Stomach (tissue), 9 donors: ENCODE results near the gene SLC22A15. TPM values are rescaled to one million over a fixed set of nuclear protein-coding genes. Genes with fewer than 3 reads are reported as not detected.

Experiments used
- DNase-seq, 2 donors: peaks; one replicate each; pipeline versions ENCODE4 v3.0.0 to v3.0.0-alpha.2; 2013 to 2019
- H3K27ac ChIP-seq, 5 donors: fragments of 200-600 bp in 4 of 5; sonication (generic) in 4 of 5; one replicate each; pipeline ENCODE4 v1.5.1; 2013 to 2019; ENCODE audit warnings: mild to moderate bottlenecking in 1 of 5, moderate library complexity in 1 of 5
- H3K27me3 ChIP-seq, 3 donors: fragments of 200-600 bp; sonication (generic); one replicate each; pipeline ENCODE4 v1.5.1; 2017 to 2019; ENCODE audit warnings: mixed run types in 1 of 3
- H3K36me3 ChIP-seq, 4 donors: fragments of 200-600 bp; sonication (generic); 1 replicate in 3 of 4; 2 replicates in 1 of 4; pipeline ENCODE4 v1.5.1; 2016 to 2019
- H3K4me1 ChIP-seq, 4 donors: fragments of 200-600 bp; sonication (generic); one replicate each; pipeline ENCODE4 v1.5.1; 2016 to 2019
- H3K4me3 ChIP-seq, 4 donors: fragments of 200-600 bp; sonication (generic) in 3 of 4; one replicate each; pipeline ENCODE4 v1.5.1; 2016 to 2019; ENCODE audit warnings: mild to moderate bottlenecking in 1 of 4
- H3K9me3 ChIP-seq, 4 donors: fragments of 200-600 bp; sonication (generic); one replicate each; pipeline ENCODE4 v1.5.1; 2016 to 2019
- EP300 ChIP-seq: sonication (generic); formaldehyde crosslinking; IDR thresholded peaks from one replicate; pipeline ENCODE4 v1.6.1; 2017; ENCODE audit warnings: antibody characterized with exemption
- POLR2A ChIP-seq, 4 donors: fragments of 450-650 bp; IDR thresholded peaks; one replicate each; pipeline ENCODE4 v1.6.1; 2016; ENCODE audit warnings: antibody characterized with exemption in 4 of 4, control low read depth in 2 of 4, mild to moderate bottlenecking in 1 of 4, moderate library complexity in 1 of 4
- POLR2AphosphoS5 ChIP-seq, 3 donors: sonication (generic); formaldehyde crosslinking; IDR thresholded peaks; one replicate each; pipeline ENCODE4 v1.6.1; 2016; ENCODE audit warnings: antibody characterized with exemption in 3 of 3
- WGBS, 5 donors: extraction: QIAGEN DNeasy Blood & Tissue Kit in 3 of 5; methylation state at CpG; one replicate each; pipeline versions ENCODE4 v1.1.5 to v1.1.7; 2013 to 2018; 5-methylcytosine and 5-hydroxymethylcytosine counted together
- intact Hi-C: fragments of 100-400 bp; cut with DNase I; formaldehyde crosslinking; loops from one replicate; pipeline ENCODE4 v1.15.1; 2023; ENCODE audit warnings: low total_unique reads
- polyA plus RNA-seq, 3 donors: library from polyadenylated mRNA; stranded (reverse); fragments of 200-250 nt; gene quantifications; one replicate each; pipeline ENCODE4 v1.2.3, GENCODE V29; 2013
- total RNA-seq, 5 donors: library from RNA; depleted of rRNA; stranded (reverse); fragments of >200 nt; gene quantifications; one replicate each; pipeline versions ENCODE4 v1.1.0 to v1.2.3, GENCODE V29; 2014 to 2016
- TF ChIP-seq, protein P1 (sequence below), 7 experiments: fragments of 450-650 bp in 4 of 7; fragments of 200-600 bp in 3 of 7; sonication (generic) in 3 of 7; IDR thresholded peaks; one replicate each; pipeline ENCODE4 v1.5.1; 2016 to 2019; ENCODE audit warnings: antibody characterized with exemption in 7 of 7, control low read depth in 2 of 7, mild to moderate bottlenecking in 1 of 7
- donor health status: healthy with polysubstance abuse.
- donor health status: Bipolar disorder and iron deficiency.
- donor health status: healthy.

SLC22A15 gene
- total and polyA plus RNA-seq, 8 donors, result 0.29 to 9.8 (median 3.3) TPM

DNA sequence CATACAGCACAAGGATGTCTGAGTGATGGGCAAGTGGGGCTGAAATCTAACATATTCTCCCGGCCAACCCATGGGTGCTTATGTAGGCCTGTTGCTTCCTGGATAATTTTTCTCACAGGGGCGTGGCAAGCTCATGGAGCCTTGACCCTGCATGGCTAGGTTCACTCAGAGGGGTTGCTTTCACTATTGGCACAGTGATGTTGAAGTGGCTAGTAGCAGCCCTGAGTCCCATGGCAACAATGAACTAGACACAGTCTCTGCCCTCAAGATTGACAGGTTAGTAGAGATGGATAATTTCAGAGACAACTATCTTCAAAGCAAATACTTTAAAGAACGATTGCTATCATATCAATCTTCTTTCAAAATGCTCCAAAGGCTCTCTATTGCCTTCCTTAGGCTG lies 128.4 kb downstream of the SLC22A15 start:
- Histone ChIP-seq H3K4me3 (no peak overlapping the region), H3K9me3 (no peaks in the 10 kb centered on the region), H3K27ac (no peak overlapping the region), H3K4me1 (no peaks in the 10 kb centered on the region), H3K27me3 (no peaks in the 10 kb centered on the region), H3K36me3 (no peaks in the 10 kb centered on the region)
- DNase-seq, result no peak
- TF ChIP-seq, protein P1, sequence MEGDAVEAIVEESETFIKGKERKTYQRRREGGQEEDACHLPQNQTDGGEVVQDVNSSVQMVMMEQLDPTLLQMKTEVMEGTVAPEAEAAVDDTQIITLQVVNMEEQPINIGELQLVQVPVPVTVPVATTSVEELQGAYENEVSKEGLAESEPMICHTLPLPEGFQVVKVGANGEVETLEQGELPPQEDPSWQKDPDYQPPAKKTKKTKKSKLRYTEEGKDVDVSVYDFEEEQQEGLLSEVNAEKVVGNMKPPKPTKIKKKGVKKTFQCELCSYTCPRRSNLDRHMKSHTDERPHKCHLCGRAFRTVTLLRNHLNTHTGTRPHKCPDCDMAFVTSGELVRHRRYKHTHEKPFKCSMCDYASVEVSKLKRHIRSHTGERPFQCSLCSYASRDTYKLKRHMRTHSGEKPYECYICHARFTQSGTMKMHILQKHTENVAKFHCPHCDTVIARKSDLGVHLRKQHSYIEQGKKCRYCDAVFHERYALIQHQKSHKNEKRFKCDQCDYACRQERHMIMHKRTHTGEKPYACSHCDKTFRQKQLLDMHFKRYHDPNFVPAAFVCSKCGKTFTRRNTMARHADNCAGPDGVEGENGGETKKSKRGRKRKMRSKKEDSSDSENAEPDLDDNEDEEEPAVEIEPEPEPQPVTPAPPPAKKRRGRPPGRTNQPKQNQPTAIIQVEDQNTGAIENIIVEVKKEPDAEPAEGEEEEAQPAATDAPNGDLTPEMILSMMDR (IDR thresholded peaks at IDR 0.05), result no peak
- intact Hi-C loops, result no loop called here
- WGBS, 5 donors, result 70 to 84% (median 74%) methylated on average over 3 of the region's 3 CpGs

DNA sequence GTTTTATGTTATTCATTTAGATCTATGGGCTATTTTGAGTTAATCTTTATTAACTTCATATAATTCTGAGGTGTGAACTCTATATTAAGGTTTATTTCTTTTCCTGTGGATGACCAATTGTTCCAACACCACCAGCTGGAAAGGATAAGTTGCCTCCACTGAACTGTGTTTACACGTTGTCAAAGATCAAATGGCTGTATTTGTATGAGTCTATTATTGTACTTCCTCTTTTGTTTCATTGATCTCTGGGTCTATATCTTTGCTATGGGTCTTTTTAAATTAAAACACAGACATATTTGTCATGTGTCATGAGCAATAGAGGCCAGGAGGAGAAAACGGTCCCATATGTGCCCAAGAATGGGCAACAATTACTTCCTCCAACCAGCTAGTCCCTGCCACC lies 129.7 kb downstream of the SLC22A15 start:
- WGBS, 5 donors, result 10 to 24% (median 14%) methylated on average over 2 of the region's 2 CpGs
- Histone ChIP-seq H3K4me3 (no peak overlapping the region), H3K9me3 (no peaks in the 10 kb centered on the region), H3K4me1 (peaks cover 0 to 8% (median 3%) of the 10 kb centered on the region in 4 donors), H3K27ac (no peak overlapping the region), H3K36me3 (no peaks in the 10 kb centered on the region), H3K27me3 (no peaks in the 10 kb centered on the region)
- intact Hi-C loops, result no loop called here
- no peak for DNase-seq
- no peak for TF ChIP-seq EP300
- no peak for TF ChIP-seq POLR2A (IDR thresholded peaks at IDR 0.05)
- no peak for TF ChIP-seq POLR2AphosphoS5 (IDR thresholded peaks at IDR 0.05)
- TF ChIP-seq, protein P1 (IDR thresholded peaks at IDR 0.05), result no peak

DNA sequence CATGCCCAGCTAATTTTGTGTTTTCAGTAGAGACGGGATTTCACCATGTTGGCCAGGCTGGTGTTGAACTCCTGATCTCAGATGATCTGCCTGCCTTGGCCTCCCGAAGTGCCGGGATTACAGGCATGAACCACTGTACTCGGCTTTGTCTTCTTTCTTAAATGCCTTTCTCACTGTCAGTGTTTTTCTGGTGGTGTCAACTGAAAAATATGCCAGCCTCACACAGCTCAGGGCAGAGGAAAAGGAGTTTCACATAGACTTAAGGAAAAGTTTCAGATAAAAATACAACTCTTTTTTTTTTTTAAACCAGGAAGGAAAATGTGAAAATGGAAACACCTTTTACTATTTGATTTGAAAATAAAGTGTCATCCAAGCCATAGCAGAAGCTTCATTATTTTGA lies 130.3 kb downstream of the SLC22A15 start:
- DNase-seq, result no peak
- TF ChIP-seq, protein P1 (IDR thresholded peaks at IDR 0.05), result no peak
- TF ChIP-seq EP300, result no peak
- no peak for TF ChIP-seq POLR2A (IDR thresholded peaks at IDR 0.05)
- TF ChIP-seq POLR2AphosphoS5 (IDR thresholded peaks at IDR 0.05), result no peak
- intact Hi-C loops, result no loop called here

DNA sequence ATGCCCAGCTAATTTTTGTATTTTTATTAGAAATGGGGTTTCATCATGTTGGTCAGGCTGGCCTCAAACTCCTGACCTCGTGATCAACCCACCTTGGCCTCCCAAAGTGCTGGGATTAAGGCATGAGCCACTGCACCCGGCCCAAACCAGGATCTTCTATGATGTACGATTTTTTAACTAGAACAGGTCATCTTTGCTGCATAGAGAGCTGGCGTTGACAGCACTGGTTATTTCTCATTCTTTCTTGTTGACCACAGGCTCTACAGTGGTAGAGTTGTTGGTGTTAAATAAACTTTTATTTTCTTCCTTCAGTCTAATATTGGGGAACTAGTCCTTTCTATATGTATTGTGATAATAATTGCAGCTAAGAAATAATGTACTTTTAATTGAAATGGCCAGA lies 131.1 kb downstream of the SLC22A15 start:
- TF ChIP-seq POLR2A (IDR thresholded peaks at IDR 0.05) (no peak), POLR2AphosphoS5 (IDR thresholded peaks at IDR 0.05) (no peak), EP300 (no peak)
- TF ChIP-seq, protein P1 (IDR thresholded peaks at IDR 0.05), result no peak
- Histone ChIP-seq H3K4me3 (no peak overlapping the region), H3K9me3 (no peaks in the 10 kb centered on the region), H3K36me3 (no peaks in the 10 kb centered on the region), H3K27me3 (no peaks in the 10 kb centered on the region), H3K4me1 (peaks cover 0 to 18% (median 4%) of the 10 kb centered on the region in 4 donors), H3K27ac (no peak overlapping the region)
- intact Hi-C loops, result no loop called here
- WGBS, 5 donors, result 77 to 93% (median 89%) methylated on average over 4 of the region's 4 CpGs
- DNase-seq, result no peak

More for the DNA sequence above, 130.3 kb downstream of the SLC22A15 start:
- H3K36me3 ChIP-seq, result no peaks in the 10 kb centered on the region
- WGBS, 5 donors, result 89 to 95% (median 94%) methylated on average over 4 of the region's 4 CpGs
- peaks cover 0 to 14% (median 4%) of the 10 kb centered on the region in 4 donors for H3K4me1 ChIP-seq
- H3K9me3 ChIP-seq, result no peaks in the 10 kb centered on the region
- no peak overlapping the region for H3K27ac ChIP-seq
- no peaks in the 10 kb centered on the region for H3K27me3 ChIP-seq
- H3K4me3 ChIP-seq, result no peak overlapping the region
